ENCODE results near the gene ADAM11.

- TF ChIP-seq EZH2 (IDR thresholded peaks at IDR 0.05; ENCODE audit: low read length) (no peak), CTCF (optimal IDR thresholded peaks at IDR 0.05 in 1 of 3, IDR thresholded peaks at IDR 0.05 in 1 of 3, conservative IDR thresholded peaks at IDR 0.05 in 1 of 3; ENCODE audit: extremely low read depth in 1 of 3, insufficient read depth in 2 of 3, low read length in 3 of 3) (no peak)
Observed at GRCh38 chr17:44797802-44798201, 39.0 kb downstream of the ADAM11 start.
